HL-60 (cell line): Measurements from ENCODE around the gene PSTK.

Experiments used
- DNase-seq, 2 experiments: peaks; one replicate each; pipeline ENCODE4 v3.0.0-alpha.2; 2010 to 2020; ENCODE audit warnings: low read depth in 1 of 2, low spot score in 1 of 2
- H3K27ac ChIP-seq: fragments of 250-450 bp; sonication (Bioruptor Pico); replicated peaks from 2 replicates; pipeline ENCODE4 v1.5.1; 2020; ENCODE audit warnings: mild to moderate bottlenecking, moderate library complexity
- H3K27me3 ChIP-seq: fragments of 250-450 bp; sonication (Bioruptor Pico); 2 replicates; pipeline ENCODE4 v1.5.1; 2021; ENCODE audit warnings: mild to moderate bottlenecking, moderate library complexity; ENCODE audit not compliant: insufficient read depth, poor library complexity, severe bottlenecking
- H3K4me3 ChIP-seq: replicated peaks from 2 replicates; pipeline ENCODE4 v1.5.1; 2011; ENCODE audit warnings: mild to moderate bottlenecking, control low read depth, low read length; ENCODE audit not compliant: insufficient read depth
- CTCF ChIP-seq: IDR thresholded peaks from one replicate; pipeline ENCODE4 v1.5.1; 2011; ENCODE audit warnings: low read length, control low read depth, inconsistent platforms; ENCODE audit not compliant: insufficient read depth
- GABPA ChIP-seq: IDR thresholded peaks from 2 replicates; pipeline ENCODE4 v1.6.1; 2012; ENCODE audit warnings: low read depth
- POLR2AphosphoS5 ChIP-seq: IDR thresholded peaks from 2 replicates; pipeline ENCODE4 v1.6.1; 2012; ENCODE audit warnings: low read depth
- REST ChIP-seq: IDR thresholded peaks from 2 replicates; pipeline ENCODE4 v1.6.1; 2012; ENCODE audit warnings: low read depth; ENCODE audit not compliant: insufficient replicate concordance
- SPI1 ChIP-seq: IDR thresholded peaks from 2 replicates; pipeline ENCODE4 v1.6.1; 2012; ENCODE audit warnings: low read depth, mild to moderate bottlenecking, borderline replicate concordance

Gene PSTK

GRCh38 chr10:123016228-123016627 lies 36.0 kb downstream of the PSTK start:
- no peak for DNase-seq
- TF ChIP-seq CTCF: no peak
- TF ChIP-seq GABPA: no peak
- no peak for TF ChIP-seq POLR2AphosphoS5
- no peak for TF ChIP-seq REST
- TF ChIP-seq SPI1: no peak
- H3K4me3 ChIP-seq: no peak overlapping the region
- no peaks in the 10 kb centered on the region for H3K27me3 ChIP-seq
- no peak overlapping the region for H3K27ac ChIP-seq

GRCh38 chr10:123017421-123018165 lies 37.4 kb downstream of the PSTK start:
- TF ChIP-seq POLR2AphosphoS5 (no peak), GABPA (no peak), SPI1 (no peak), CTCF (no peak), REST (no peak)
- Histone ChIP-seq H3K4me3 (no peak overlapping the region), H3K27ac (no peak overlapping the region), H3K27me3 (no peaks in the 10 kb centered on the region)
- no peak for DNase-seq

- H3K4me3 ChIP-seq: no peak overlapping the region
- no peak for DNase-seq
- no peak overlapping the region for H3K27ac ChIP-seq
- H3K27me3 ChIP-seq: no peaks in the 10 kb centered on the region
- no peak for TF ChIP-seq GABPA
- TF ChIP-seq REST: no peak
- no peak for TF ChIP-seq CTCF
- no peak for TF ChIP-seq POLR2AphosphoS5
- TF ChIP-seq SPI1: no peak
These were observed 38.3 kb downstream of the PSTK start for GRCh38 chr10:123018531-123018930.
